Left ventricle myocardium inferior (tissue), 1 donor: Measurements from ENCODE around the gene LAG3. TPM values are rescaled to one million over a fixed set of nuclear protein-coding genes. Genes with fewer than 3 reads are reported as not detected.
A peak's percentile ranks its signal among the peaks of the same experiment; 100 is the strongest.

Experiments
- DNase-seq: peaks from one replicate; pipeline ENCODE4 v3.0.0-alpha.2; 2020
- H3K27ac ChIP-seq: fragments of 200-600 bp; replicated peaks from 2 replicates; pipeline ENCODE4 v1.8.0; 2021
- H3K27me3 ChIP-seq: fragments of 200-600 bp; 2 replicates; pipeline ENCODE4 v1.8.0; 2021; ENCODE audit warnings: low read depth
- H3K36me3 ChIP-seq: fragments of 200-600 bp; 2 replicates; pipeline ENCODE4 v1.8.0; 2021
- H3K4me1 ChIP-seq: fragments of 200-600 bp; 2 replicates; pipeline ENCODE4 v1.8.0; 2021
- H3K4me3 ChIP-seq: fragments of 200-600 bp; 2 replicates; pipeline ENCODE4 v1.8.0; 2021; ENCODE audit warnings: mild to moderate bottlenecking, moderate library complexity
- H3K9me3 ChIP-seq: fragments of 200-600 bp; replicated peaks from 2 replicates; pipeline ENCODE4 v1.8.0; 2021
- intact Hi-C: fragments of 100-400 bp; cut with micrococcal nuclease; formaldehyde crosslinking; loops from one replicate; pipeline ENCODE4 v1.11.0; 2022
- total RNA-seq: library from RNA; stranded (reverse); fragmentation: NEBNext Ultra II Directional; extraction: Animal tissue kit (Norgen Biotek cat#: 25700); gene quantifications from one replicate; pipeline ENCODE4 v1.2.1, GENCODE V29; 2021
- TF ChIP-seq, protein P1 (sequence below): fragments of 200-600 bp; IDR thresholded peaks from 2 replicates; pipeline ENCODE4 v1.8.0; 2021; ENCODE audit warnings: antibody characterized with exemption, mild to moderate bottlenecking, borderline replicate concordance
- donor health status: DM: no; HTN: yes; CAD: no; lungs with severe emphysema.

LAG3 gene
- total RNA-seq, 1 donor from 2014 or later = not detected

DNA sequence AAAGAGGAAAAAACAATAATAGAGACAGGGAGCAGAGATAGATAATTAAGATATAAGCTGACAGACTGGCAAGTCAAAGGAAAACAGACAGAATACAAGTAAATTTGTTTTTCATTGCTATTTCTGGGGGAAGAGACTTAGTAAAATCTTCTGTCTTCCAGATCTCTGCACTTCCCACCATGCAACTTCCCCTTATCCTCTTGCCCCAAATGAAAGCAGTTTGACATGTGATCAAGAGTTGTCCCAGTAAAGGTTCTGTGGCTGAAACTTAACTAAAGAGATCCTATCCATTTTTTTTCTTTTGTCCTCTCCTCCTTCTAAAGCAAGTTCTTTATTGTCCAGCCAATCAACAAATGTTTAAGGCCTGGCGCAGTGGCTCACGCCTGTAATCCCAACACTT, 17.9 kb upstream of the LAG3 start:
- H3K4me1 ChIP-seq = peaks cover 32% of the 10 kb centered on the region
- intact Hi-C loops = no loop called here
- no peak for DNase-seq
- H3K27me3 ChIP-seq = no peaks in the 10 kb centered on the region
- H3K9me3 ChIP-seq = no peaks in the 10 kb centered on the region
- no peak overlapping the region for H3K4me3 ChIP-seq
- TF ChIP-seq, protein P1, sequence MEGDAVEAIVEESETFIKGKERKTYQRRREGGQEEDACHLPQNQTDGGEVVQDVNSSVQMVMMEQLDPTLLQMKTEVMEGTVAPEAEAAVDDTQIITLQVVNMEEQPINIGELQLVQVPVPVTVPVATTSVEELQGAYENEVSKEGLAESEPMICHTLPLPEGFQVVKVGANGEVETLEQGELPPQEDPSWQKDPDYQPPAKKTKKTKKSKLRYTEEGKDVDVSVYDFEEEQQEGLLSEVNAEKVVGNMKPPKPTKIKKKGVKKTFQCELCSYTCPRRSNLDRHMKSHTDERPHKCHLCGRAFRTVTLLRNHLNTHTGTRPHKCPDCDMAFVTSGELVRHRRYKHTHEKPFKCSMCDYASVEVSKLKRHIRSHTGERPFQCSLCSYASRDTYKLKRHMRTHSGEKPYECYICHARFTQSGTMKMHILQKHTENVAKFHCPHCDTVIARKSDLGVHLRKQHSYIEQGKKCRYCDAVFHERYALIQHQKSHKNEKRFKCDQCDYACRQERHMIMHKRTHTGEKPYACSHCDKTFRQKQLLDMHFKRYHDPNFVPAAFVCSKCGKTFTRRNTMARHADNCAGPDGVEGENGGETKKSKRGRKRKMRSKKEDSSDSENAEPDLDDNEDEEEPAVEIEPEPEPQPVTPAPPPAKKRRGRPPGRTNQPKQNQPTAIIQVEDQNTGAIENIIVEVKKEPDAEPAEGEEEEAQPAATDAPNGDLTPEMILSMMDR = no peak
- H3K36me3 ChIP-seq = peaks cover 24% of the 10 kb centered on the region
- H3K27ac ChIP-seq = peak overlapping the region; percentile 100

- no peaks in the 10 kb centered on the region for H3K9me3 ChIP-seq
- no peak for DNase-seq
- H3K4me3 ChIP-seq = no peak overlapping the region
- H3K36me3 ChIP-seq = no peaks in the 10 kb centered on the region
- intact Hi-C loops = no loop called here
- H3K27me3 ChIP-seq = no peaks in the 10 kb centered on the region
- TF ChIP-seq, protein P1 = no peak
- H3K4me1 ChIP-seq = peaks cover 22% of the 10 kb centered on the region
- no peak overlapping the region for H3K27ac ChIP-seq
These were observed 15.2 kb upstream of the LAG3 start for GRCh38 chr12:6757028-6757690.

DNA sequence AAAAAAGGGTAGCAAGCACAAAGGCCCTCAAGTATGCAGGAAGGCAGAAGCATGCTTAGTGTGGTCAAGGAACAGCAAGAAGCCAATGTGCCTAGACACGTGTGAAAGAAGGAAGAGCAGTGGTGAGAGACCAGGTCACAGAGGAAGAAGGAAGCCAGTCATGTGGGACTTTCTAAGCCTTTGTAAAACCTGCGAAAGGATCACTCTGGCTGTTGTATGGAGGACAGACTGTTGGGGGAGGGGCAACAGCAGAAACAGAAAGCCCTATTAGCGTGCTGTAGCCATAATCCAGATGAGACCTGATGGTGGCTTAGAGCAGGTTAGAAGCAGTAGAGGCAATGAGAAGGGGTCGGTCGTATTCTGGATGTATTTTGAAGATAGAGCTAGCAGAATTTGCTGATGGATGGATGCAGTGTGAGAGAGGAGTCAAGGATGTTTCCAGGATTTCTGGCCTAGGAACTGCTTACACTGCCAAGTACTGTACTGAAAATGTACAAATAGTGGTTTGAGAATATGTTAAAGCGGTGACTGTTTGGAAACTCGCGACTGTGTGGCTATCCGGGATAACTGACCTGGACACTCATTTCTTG, 13.7 kb upstream of the LAG3 start:
- Histone ChIP-seq H3K36me3 (no peaks in the 10 kb centered on the region), H3K9me3 (no peaks in the 10 kb centered on the region), H3K4me3 (no peak overlapping the region), H3K4me1 (peaks cover 19% of the 10 kb centered on the region), H3K27ac (no peak overlapping the region), H3K27me3 (no peaks in the 10 kb centered on the region)
- no peak for DNase-seq
- TF ChIP-seq, protein P1 = no peak
- intact Hi-C loops = no loop called here

- no peaks in the 10 kb centered on the region for H3K9me3 ChIP-seq
- peaks cover 24% of the 10 kb centered on the region for H3K4me1 ChIP-seq
- intact Hi-C loops = no loop called here
- TF ChIP-seq, protein P1 = no peak
- no peak for DNase-seq
- no peak overlapping the region for H3K4me3 ChIP-seq
- no peak overlapping the region for H3K27ac ChIP-seq
- no peaks in the 10 kb centered on the region for H3K36me3 ChIP-seq
- H3K27me3 ChIP-seq = no peaks in the 10 kb centered on the region
These were observed 12.6 kb upstream of the LAG3 start for GRCh38 chr12:6759741-6760140.

- TF ChIP-seq, protein P1 = no peak
- H3K27ac ChIP-seq = peak overlapping the region; percentile 97
- intact Hi-C loops = no loop called here
- H3K27me3 ChIP-seq = no peaks in the 10 kb centered on the region
- no peaks in the 10 kb centered on the region for H3K36me3 ChIP-seq
- peak overlapping the region; percentile 92 for H3K4me3 ChIP-seq
- H3K9me3 ChIP-seq = no peaks in the 10 kb centered on the region
- DNase-seq = no peak
- H3K4me1 ChIP-seq = peaks cover 45% of the 10 kb centered on the region
These were observed 8.9 kb upstream of the LAG3 start for GRCh38 chr12:6763380-6763779.
